Fibroblast of the aortic adventitia (primary cell): ENCODE results near the gene WNT1. TPM values are rescaled to one million over a fixed set of nuclear protein-coding genes. Genes with fewer than 3 reads are reported as not detected.

Source experiments
- DNase-seq: peaks from one replicate; pipeline ENCODE4 v3.0.0-alpha.2; 2010; ENCODE audit warnings: low read depth
- H3K4me3 ChIP-seq: 2 replicates; pipeline ENCODE4 v1.5.1; 2011; ENCODE audit warnings: low read depth, mild to moderate bottlenecking, control low read depth, low read length, moderate library complexity
- CTCF ChIP-seq: IDR thresholded peaks from 2 replicates; pipeline ENCODE4 v1.5.1; 2011; ENCODE audit warnings: mild to moderate bottlenecking, low read length, control low read depth, inconsistent platforms; ENCODE audit not compliant: insufficient read depth
- total RNA-seq: library from RNA; depleted of rRNA; stranded (reverse); fragments of >200 nt; gene quantifications from 2 replicates; pipeline ENCODE4 v1.2.3, GENCODE V29; 2012; ENCODE audit warnings: low replicate concordance

Gene WNT1
- total RNA-seq, 1 donor: not detected

GRCh38 chr12:49019443-49020324 lies 41.6 kb downstream of the WNT1 start:
- TF ChIP-seq CTCF: peak; percentile 49
- H3K4me3 ChIP-seq: no peak overlapping the region
- DNase-seq: peak; percentile 35

GRCh38 chr12:49020441-49020840 lies 42.3 kb downstream of the WNT1 start:
- no peak for DNase-seq
- H3K4me3 ChIP-seq: no peak overlapping the region
- no peak for TF ChIP-seq CTCF

- TF ChIP-seq CTCF: no peak
- no peak for DNase-seq
- no peak overlapping the region for H3K4me3 ChIP-seq
These were observed 43.3 kb downstream of the WNT1 start for GRCh38 chr12:49021292-49021915.

- DNase-seq: no peak
- no peak overlapping the region for H3K4me3 ChIP-seq
- no peak for TF ChIP-seq CTCF
These were observed 44.5 kb downstream of the WNT1 start for GRCh38 chr12:49022558-49023178.

- DNase-seq: no peak
- no peak overlapping the region for H3K4me3 ChIP-seq
- TF ChIP-seq CTCF: no peak
These were observed 45.7 kb downstream of the WNT1 start for GRCh38 chr12:49023812-49024211.

- no peak overlapping the region for H3K4me3 ChIP-seq
- no peak for TF ChIP-seq CTCF
- no peak for DNase-seq
These were observed 46.4 kb downstream of the WNT1 start for GRCh38 chr12:49024543-49024942.
